GM21825 (cell line): Measurements from ENCODE around the gene MIR17HG.
A peak's percentile ranks its signal among the peaks of the same experiment; 100 is the strongest.
"Not testable (repeated sequence)": the region's sequence is repeated elsewhere in the genome, so short reads cannot be mapped to it uniquely, and the experiment has no call there.

Experiments used
- ATAC-seq: cut with Tn5 transposase; IDR thresholded peaks from one replicate; pipeline ENCODE4 v1.9.1; 2021; ENCODE audit warnings: mild to moderate bottlenecking, moderate library complexity; ENCODE audit not compliant: unreplicated experiment

MIR17HG gene

GRCh38 chr13:91347202-91347995 is at the start of gene MIR17HG:
Gene MIR17HG, plus strand, starts transcription at chr13:91347687.
- ATAC-seq, result peak; percentile 63

GRCh38 chr13:91298060-91298459 is 49.4 kb upstream of the MIR17HG start:
- ATAC-seq, result no peak

- peak; percentile 91 for ATAC-seq
These were observed 45.4 kb upstream of the MIR17HG start for GRCh38 chr13:91302111-91302510.

- no peak for ATAC-seq
These were observed 44.5 kb upstream of the MIR17HG start for GRCh38 chr13:91303031-91303430.

- ATAC-seq, result no peak
These were observed 42.7 kb upstream of the MIR17HG start for GRCh38 chr13:91304741-91305140.

GRCh38 chr13:91305652-91306051 is 41.8 kb upstream of the MIR17HG start:
- ATAC-seq, result no peak

GRCh38 chr13:91307887-91308286 is 39.6 kb upstream of the MIR17HG start:
- no peak for ATAC-seq

GRCh38 chr13:91308299-91308698 is 39.2 kb upstream of the MIR17HG start:
- ATAC-seq, result no peak

GRCh38 chr13:91311491-91311890 is 36.0 kb upstream of the MIR17HG start:
- no peak for ATAC-seq

GRCh38 chr13:91312324-91312723 is 35.2 kb upstream of the MIR17HG start:
- no peak for ATAC-seq

GRCh38 chr13:91313103-91313502 is 34.4 kb upstream of the MIR17HG start:
- ATAC-seq, result peak; percentile 84

GRCh38 chr13:91313581-91313980 is 33.9 kb upstream of the MIR17HG start:
- ATAC-seq, result peak; percentile 62

- no peak for ATAC-seq
These were observed 32.6 kb upstream of the MIR17HG start for GRCh38 chr13:91314888-91315287.

- no peak for ATAC-seq
These were observed 28.6 kb upstream of the MIR17HG start for GRCh38 chr13:91318886-91319285.

GRCh38 chr13:91319996-91320395 is 27.5 kb upstream of the MIR17HG start:
- ATAC-seq, result no peak

GRCh38 chr13:91320990-91321389 is 26.5 kb upstream of the MIR17HG start:
- ATAC-seq, result not testable (repeated sequence)

GRCh38 chr13:91323349-91323748 is 24.1 kb upstream of the MIR17HG start:
- ATAC-seq, result no peak

GRCh38 chr13:91326146-91326545 is 21.3 kb upstream of the MIR17HG start:
- no peak for ATAC-seq

GRCh38 chr13:91328726-91329125 is 18.8 kb upstream of the MIR17HG start:
- no peak for ATAC-seq

- no peak for ATAC-seq
These were observed 17.8 kb upstream of the MIR17HG start for GRCh38 chr13:91329733-91330132.

- peak; percentile 83 for ATAC-seq
These were observed 16.2 kb upstream of the MIR17HG start for GRCh38 chr13:91331047-91331915.

GRCh38 chr13:91346062-91346461 is 1.4 kb upstream of the MIR17HG start:
- ATAC-seq, result no peak
